HCT116 (cell line): ENCODE measurements around the gene ATL1. TPM values are rescaled to one million over a fixed set of nuclear protein-coding genes. Genes with fewer than 3 reads are reported as not detected.
"Not testable (repeated sequence)": the region's sequence is repeated elsewhere in the genome, so short reads cannot be mapped to it uniquely, and the experiment has no call there.

Experiments
- ATAC-seq: fragments of 200-7000 bp; cut with Tn5 transposase; 2 replicates; pipeline ENCODE4 v1.9.1; 2020; ENCODE audit warnings: mild to moderate bottlenecking, moderate library complexity
- BruUV-seq: library from RNA; stranded (reverse); fragments of 400-500 nt; replicated peaks from 2 replicates; lab custom pipeline; 2021; lab: Mats Ljungman, UMichigan
- CTCF ChIA-PET: fragments of 300-600 bp; sonication (Branson Sonifier 250); formaldehyde crosslinking; loops from one replicate; lab custom pipeline; 2021; ENCODE audit warnings: antibody characterized with exemption; lab: Charles Lee
- POLR2A ChIA-PET: fragments of 300-600, 350-600 bp; sonication (Branson Sonifier 250); formaldehyde crosslinking; loops from one replicate; lab custom pipeline; 2021; ENCODE audit warnings: antibody characterized with exemption; lab: Charles Lee
- RAD21 ChIA-PET, 2 experiments: fragments of 300-600 bp; sonication (Branson Sonifier 250); formaldehyde crosslinking; loops; one replicate each; lab custom pipeline; 2023; ENCODE audit warnings: low total read pairs in 2 of 2; ENCODE audit not compliant: uncharacterized antibody in 2 of 2, unreplicated experiment in 2 of 2, low non-redundant PET in 1 of 2; lab: Charles Lee
- DNase-seq: peaks from one replicate; pipeline ENCODE4 v3.0.0-alpha.2; 2010; ENCODE audit warnings: low read depth, low spot score
- H2AFZ ChIP-seq: fragments of 200-600 bp; shearing (Covaris generic), sonication (generic); 2 replicates; pipeline ENCODE4 v1.6.1; 2017; ENCODE audit warnings: low read depth, mixed run types, mixed read lengths, antibody characterized with exemption, low read length; ENCODE audit not compliant: poor library complexity, severe bottlenecking
- H3K27ac ChIP-seq: 2 replicates; pipeline ENCODE4 v1.5.1; 2012; ENCODE audit warnings: low read depth, low read length
- H3K27me3 ChIP-seq: fragments of 200-600 bp; sonication (generic); 2 replicates; pipeline ENCODE4 v1.6.1; 2016; ENCODE audit warnings: mixed run types, low read length, mixed read lengths; ENCODE audit not compliant: insufficient read depth
- H3K36me3 ChIP-seq, 2 experiments: fragments of 200-500 bp in 1 of 2; fragments of 200-600 bp in 1 of 2; sonication (Bioruptor generic) in 1 of 2; sonication (generic) in 1 of 2; 2 replicates each; pipeline versions ENCODE4 v1.5.1 to v1.6.1; 2014 to 2016; ENCODE audit warnings: low read length in 2 of 2, inconsistent platforms in 1 of 2, mixed read lengths in 1 of 2, mixed run types in 1 of 2; ENCODE audit not compliant: insufficient read depth in 2 of 2, control insufficient read depth in 1 of 2
- H3K4me1 ChIP-seq, 2 experiments: fragments of 200-600 bp in 1 of 2; sonication (generic) in 1 of 2; 2 replicates each; pipeline versions ENCODE4 v1.5.1 to v1.6.1; 2012 to 2017; ENCODE audit warnings: low read length in 2 of 2, inconsistent platforms in 1 of 2, mild to moderate bottlenecking in 1 of 2, mixed read lengths in 1 of 2, mixed run types in 1 of 2, moderate library complexity in 1 of 2; ENCODE audit not compliant: insufficient read depth in 2 of 2, control insufficient read depth in 1 of 2
- H3K4me2 ChIP-seq: fragments of 200-600 bp; sonication (generic); 2 replicates; pipeline ENCODE4 v1.6.1; 2017; ENCODE audit warnings: mixed run types, low read length, mixed read lengths
- H3K4me3 ChIP-seq, 2 experiments: fragments of 200-600 bp in 1 of 2; sonication (generic) in 1 of 2; replicated peaks in 1 of 2; 2 replicates each; pipeline ENCODE4 v1.5.1; 2011 to 2016; ENCODE audit warnings: low read length in 2 of 2, control low read depth in 1 of 2, low read depth in 1 of 2, mild to moderate bottlenecking in 1 of 2, mixed read lengths in 1 of 2, mixed run types in 1 of 2
- H3K79me2 ChIP-seq: fragments of 200-600 bp; sonication (generic); 2 replicates; pipeline ENCODE4 v1.6.1; 2017; ENCODE audit warnings: mild to moderate bottlenecking, mixed run types, low read length, moderate library complexity, mixed read lengths; ENCODE audit not compliant: insufficient read depth
- H3K9ac ChIP-seq: fragments of 200-600 bp; sonication (generic); 2 replicates; pipeline ENCODE4 v1.6.1; 2016; ENCODE audit warnings: low read length, mixed read lengths
- H3K9me2 ChIP-seq: fragments of 200-600 bp; sonication (generic), shearing (Covaris generic); 2 replicates; pipeline ENCODE4 v1.6.1; 2017; ENCODE audit warnings: mixed run types, mild to moderate bottlenecking, moderate library complexity; ENCODE audit not compliant: insufficient read depth
- H3K9me3 ChIP-seq, 2 experiments: fragments of 200-500 bp in 1 of 2; fragments of 200-600 bp in 1 of 2; sonication (Bioruptor generic) in 1 of 2; sonication (generic) in 1 of 2; 2 replicates each; pipeline ENCODE4 v1.6.1; 2014 to 2017; ENCODE audit warnings: low read length in 2 of 2, mixed read lengths in 2 of 2, inconsistent platforms in 1 of 2, low read depth in 1 of 2, mild to moderate bottlenecking in 1 of 2, mixed run types in 1 of 2, moderate library complexity in 1 of 2; ENCODE audit not compliant: control insufficient read depth in 1 of 2, insufficient read depth in 1 of 2
- H4K20me1 ChIP-seq: fragments of 200-600 bp; sonication (generic), shearing (Covaris generic); 2 replicates; pipeline ENCODE4 v1.6.1; 2017; ENCODE audit warnings: mixed run types, mild to moderate bottlenecking, moderate library complexity; ENCODE audit not compliant: insufficient read depth
- CBX3 ChIP-seq: IDR thresholded peaks from 2 replicates; pipeline ENCODE4 v1.6.1; 2012; ENCODE audit warnings: low read depth
- CTCF ChIP-seq, 3 experiments: fragments of 200-600 bp in 1 of 3; sonication (generic) in 1 of 3; IDR thresholded peaks in 2 of 3; conservative IDR thresholded peaks in 1 of 3; 2 replicates each; pipeline ENCODE4 v1.5.1; 2012 to 2017; ENCODE audit warnings: low read depth in 2 of 3, low read length in 2 of 3, antibody characterized with exemption in 1 of 3, borderline replicate concordance in 1 of 3, control low read depth in 1 of 3, mild to moderate bottlenecking in 1 of 3, mixed read lengths in 1 of 3, mixed run types in 1 of 3, moderate library complexity in 1 of 3; ENCODE audit not compliant: insufficient read depth in 1 of 3
- EGR1 ChIP-seq: IDR thresholded peaks from 2 replicates; pipeline ENCODE4 v1.6.1; 2012; ENCODE audit warnings: low read depth
- ELF1 ChIP-seq: IDR thresholded peaks from 2 replicates; pipeline ENCODE4 v1.6.1; 2012; ENCODE audit warnings: low read depth, borderline replicate concordance
- EZH2 ChIP-seq: fragments of 200-600 bp; sonication (generic); IDR thresholded peaks from 2 replicates; pipeline ENCODE4 v1.6.1; 2017; ENCODE audit warnings: antibody characterized with exemption, mixed run types
- FOSL1 ChIP-seq: IDR thresholded peaks from 2 replicates; pipeline ENCODE4 v1.6.1; 2012; ENCODE audit warnings: low read depth
- MAX ChIP-seq: IDR thresholded peaks from 2 replicates; pipeline ENCODE4 v1.6.1; 2012
- POLR2A ChIP-seq: IDR thresholded peaks from 2 replicates; pipeline ENCODE4 v1.7.0; 2011; ENCODE audit warnings: borderline replicate concordance; ENCODE audit not compliant: insufficient read depth, insufficient read length; ENCODE audit errors: extremely low read depth
- POLR2AphosphoS5 ChIP-seq: IDR thresholded peaks from 2 replicates; pipeline ENCODE4 v1.6.1; 2011; ENCODE audit warnings: mild to moderate bottlenecking, low read depth, low read length, moderate library complexity
- SIN3A ChIP-seq: IDR thresholded peaks from 2 replicates; pipeline ENCODE4 v1.6.1; 2012; ENCODE audit warnings: low read depth
- TCF7L2 ChIP-seq: IDR thresholded peaks from 2 replicates; pipeline ENCODE4 v1.7.0; 2011; ENCODE audit warnings: borderline replicate concordance, inconsistent platforms; ENCODE audit not compliant: insufficient read depth, insufficient read length; ENCODE audit errors: extremely low read depth
- ZBTB33 ChIP-seq: IDR thresholded peaks from 2 replicates; pipeline ENCODE4 v1.6.1; 2011; ENCODE audit warnings: mild to moderate bottlenecking, low read length, moderate library complexity; ENCODE audit not compliant: insufficient replicate concordance; ENCODE audit errors: extremely low read depth
- ZNF274 ChIP-seq: fragments of 200-500 bp; sonication (Bioruptor generic); IDR thresholded peaks from 2 replicates; pipeline ENCODE4 v1.6.1; 2014; ENCODE audit warnings: mild to moderate bottlenecking, low read depth, low read length, inconsistent platforms
- intact Hi-C: fragments of 100-400 bp; cut with micrococcal nuclease; formaldehyde crosslinking; loops from 2 replicates; pipeline ENCODE4 v1.10.0; 2022
- total RNA-seq: library from RNA; stranded (reverse); gene quantifications from one replicate; pipeline ENCODE4 v1.2.1, GENCODE V29; 2021; ENCODE audit not compliant: unreplicated experiment

The ATL1 gene
- total RNA-seq, 1 experiment from 2014 or later, result 1.4 TPM

- H4K20me1 ChIP-seq, H2AFZ ChIP-seq, H3K36me3 ChIP-seq, RAD21 ChIA-PET, H3K4me1 ChIP-seq, ATAC-seq, H3K9ac ChIP-seq, intact Hi-C loops, H3K4me2 ChIP-seq, H3K27ac ChIP-seq, H3K9me2 ChIP-seq, BruUV-seq, H3K27me3 ChIP-seq, H3K9me3 ChIP-seq, H3K79me2 ChIP-seq, H3K4me3 ChIP-seq, DNase-seq, POLR2A ChIA-PET: not testable (repeated sequence)
- CTCF ChIA-PET, result interaction anchor here (1.4 kb wide), 1 partner anchor 232 kb away, joined by 3 read pairs; no protein-coding TSS in a partner anchor
Measured at GRCh38 chr14:50552796-50553195, 7.1 kb upstream of the ATL1 start.

GRCh38 chr14:50560931-50561285 is 963 bp downstream of the ATL1 start:
- RAD21 ChIA-PET, result interaction anchor here in 1 of 2 experiments (1.0 kb wide), 1 partner anchor 213 kb away, joined by 3 read pairs; no protein-coding TSS in a partner anchor
- ATAC-seq, result peak; percentile 71

More at GRCh38 chr14:50560931-50561285, 963 bp downstream of the ATL1 start:
- POLR2A ChIA-PET, result interaction anchor here (1.0 kb wide), 1 partner anchor 151 kb away, joined by 4 read pairs; no protein-coding TSS in a partner anchor
- DNase-seq, result no peak
- Histone ChIP-seq H3K4me3 (peak overlapping the region; percentile 72 to 81), H2AFZ (peak overlapping the region; percentile 95), H3K4me1 (peaks cover 3 to 15% of the 10 kb centered on the region in 2 experiments; a peak in 3 of 4 replicates), H3K27me3 (no peaks in the 10 kb centered on the region), H4K20me1 (no peaks in the 10 kb centered on the region), H3K36me3 (no peaks in the 10 kb centered on the region), H3K27ac (peak overlapping the region; percentile 75), H3K9me3 (no peaks in the 10 kb centered on the region), H3K4me2 (peak overlapping the region; percentile 98), H3K79me2 (no peaks in the 10 kb centered on the region), H3K9me2 (no peaks in the 10 kb centered on the region), H3K9ac (peak overlapping the region; percentile 59)
- no TSS peak for BruUV-seq
- intact Hi-C loops, result no loop called here
- TF ChIP-seq MAX (peak; percentile 33; the same call in 1 of the 2 replicates), FOSL1 (no peak), ELF1 (peak; percentile 35; the same call in 1 of the 2 replicates), TCF7L2 (no peak), ZNF274 (no peak), CTCF (IDR thresholded peaks at IDR 0.05 in 2 of 3, conservative IDR thresholded peaks at IDR 0.05 in 1 of 3; ENCODE audit: borderline replicate concordance in 1 of 3, insufficient read depth in 1 of 3, low read depth in 2 of 3, low read length in 2 of 3) (no peak), EZH2 (no peak), POLR2AphosphoS5 (peak; percentile 35; the same call in 1 of the 2 replicates), ZBTB33 (no peak), EGR1 (peak; percentile 52; the same call in 1 of the 2 replicates), POLR2A (peak; percentile 21), CBX3 (0 out of 2 replicates have a peak, but pooled peaks have one; percentile 14), SIN3A (peak; percentile 57)
- CTCF ChIA-PET, result interaction anchor here (1.0 to 1.3 kb wide), 2 partner anchors 214 to 300 kb away, joined by 3 read pairs; no protein-coding TSS in a partner anchor
